Neural cell (in vitro differentiated cells): ENCODE results near the gene SRSF8. TPM values are rescaled to one million over a fixed set of nuclear protein-coding genes. Genes with fewer than 3 reads are reported as not detected.
"Not testable (repeated sequence)": the region's sequence is repeated elsewhere in the genome, so short reads cannot be mapped to it uniquely, and the experiment has no call there.

Source experiments
- H2AFZ ChIP-seq: fragments of 200-600, 300-800 bp; sonication (generic), shearing (Covaris generic); 2 replicates; pipeline ENCODE4 v1.6.0; 2014; ENCODE audit warnings: low read depth, mild to moderate bottlenecking, antibody characterized with exemption, low read length, moderate library complexity
- H3F3A ChIP-seq: fragments of 200-600 bp; shearing (Covaris generic); 2 replicates; pipeline ENCODE4 v1.6.1; 2016; ENCODE audit warnings: mild to moderate bottlenecking, moderate library complexity, mixed read lengths, antibody characterized with exemption, low read length; ENCODE audit not compliant: insufficient read depth, poor library complexity, severe bottlenecking
- H3K27ac ChIP-seq: fragments of 200-600, 300-800 bp; sonication (generic), shearing (Covaris generic); 2 replicates; pipeline ENCODE4 v1.5.1; 2014; ENCODE audit warnings: mild to moderate bottlenecking, low read length, moderate library complexity
- H3K27me3 ChIP-seq: fragments of 300-800, 200-600 bp; sonication (generic), shearing (Covaris generic); 2 replicates; pipeline ENCODE4 v1.6.0; 2014; ENCODE audit warnings: mild to moderate bottlenecking, low read depth, low read length, moderate library complexity; ENCODE audit not compliant: insufficient read depth
- H3K36me3 ChIP-seq: fragments of 300-800, 200-600 bp; sonication (generic), shearing (Covaris generic); 2 replicates; pipeline ENCODE4 v1.5.1; 2014; ENCODE audit warnings: mild to moderate bottlenecking, antibody characterized with exemption, low read length, moderate library complexity; ENCODE audit not compliant: insufficient read depth
- H3K4me2 ChIP-seq: fragments of 300-800, 200-600 bp; sonication (generic), shearing (Covaris generic); 2 replicates; pipeline ENCODE4 v1.6.0; 2014; ENCODE audit warnings: mild to moderate bottlenecking, low read length
- H3K4me3 ChIP-seq: fragments of 300-800, 200-600 bp; sonication (generic), shearing (Covaris generic); 2 replicates; pipeline ENCODE4 v1.5.1; 2014; ENCODE audit warnings: mild to moderate bottlenecking, low read length, moderate library complexity
- H3K79me2 ChIP-seq: fragments of 200-600 bp; shearing (Covaris generic); replicated peaks from 2 replicates; pipeline ENCODE4 v1.6.0; 2014; ENCODE audit warnings: mild to moderate bottlenecking, low read length, moderate library complexity; ENCODE audit not compliant: insufficient read depth
- H3K9ac ChIP-seq: fragments of 300-800, 200-600 bp; sonication (generic), shearing (Covaris generic); 2 replicates; pipeline ENCODE4 v1.6.1; 2016; ENCODE audit warnings: mild to moderate bottlenecking, low read length, mixed read lengths
- H3K9me2 ChIP-seq: fragments of 200-600 bp; shearing (Covaris generic); 2 replicates; pipeline ENCODE4 v1.6.1; 2016; ENCODE audit warnings: mild to moderate bottlenecking, low read length, mixed read lengths; ENCODE audit not compliant: insufficient read depth
- H3K9me3 ChIP-seq: fragments of 200-600, 300-800 bp; sonication (generic), shearing (Covaris generic); 2 replicates; pipeline ENCODE4 v1.6.1; 2016; ENCODE audit warnings: mild to moderate bottlenecking, mixed run types, low read length, moderate library complexity, mixed read lengths
- H4K20me1 ChIP-seq: fragments of 200-600 bp; shearing (Covaris generic); 2 replicates; pipeline ENCODE4 v1.6.1; 2016; ENCODE audit warnings: mild to moderate bottlenecking, mixed run types; ENCODE audit not compliant: insufficient read depth
- CTCF ChIP-seq: fragments of 450-650 bp; IDR thresholded peaks from 2 replicates; pipeline ENCODE4 v1.5.1; 2014; ENCODE audit warnings: antibody characterized with exemption, mild to moderate bottlenecking, moderate library complexity; ENCODE audit not compliant: poor library complexity, severe bottlenecking
- EP300 ChIP-seq: fragments of 450-650 bp; conservative IDR thresholded peaks from 2 replicates; pipeline ENCODE4 v1.6.1; 2014; ENCODE audit warnings: antibody characterized with exemption, mild to moderate bottlenecking, moderate library complexity; ENCODE audit not compliant: poor library complexity, severe bottlenecking
- EZH2 ChIP-seq: fragments of 200-600, 300-800 bp; shearing (Covaris generic), sonication (generic); IDR thresholded peaks from 2 replicates; pipeline ENCODE4 v1.6.1; 2014; ENCODE audit warnings: antibody characterized with exemption, low read length, borderline replicate concordance, mild to moderate bottlenecking; ENCODE audit not compliant: insufficient read depth, poor library complexity, severe bottlenecking
- MXI1 ChIP-seq: fragments of 450-650 bp; conservative IDR thresholded peaks from 2 replicates; pipeline ENCODE4 v1.6.1; 2014; ENCODE audit warnings: antibody characterized with exemption, mild to moderate bottlenecking; ENCODE audit not compliant: poor library complexity, severe bottlenecking
- POLR2AphosphoS5 ChIP-seq: IDR thresholded peaks from 2 replicates; pipeline ENCODE4 v1.6.1; 2012
- RAD21 ChIP-seq: fragments of 450-650 bp; conservative IDR thresholded peaks from 2 replicates; pipeline ENCODE4 v1.6.1; 2014; ENCODE audit warnings: antibody characterized with exemption, mild to moderate bottlenecking, moderate library complexity
- SMC3 ChIP-seq: fragments of 450-650 bp; conservative IDR thresholded peaks from 2 replicates; pipeline ENCODE4 v1.6.1; 2014; ENCODE audit warnings: antibody characterized with exemption, mild to moderate bottlenecking, moderate library complexity; ENCODE audit not compliant: poor library complexity
- TAF1 ChIP-seq: IDR thresholded peaks from 2 replicates; pipeline ENCODE4 v1.6.1; 2012; ENCODE audit warnings: low read depth
- polyA plus RNA-seq: library from polyadenylated mRNA; depleted of rRNA; stranded (reverse); fragments of >200 nt; gene quantifications from 2 replicates; pipeline ENCODE4 v1.2.3, GENCODE V29; 2014
- TF ChIP-seq, protein P1 (sequence below): IDR thresholded peaks from 2 replicates; pipeline ENCODE4 v1.6.1; 2012; ENCODE audit warnings: borderline replicate concordance

Gene SRSF8
- polyA plus RNA-seq, 1 donor from 2014 or later, result 44.6 TPM

DNA sequence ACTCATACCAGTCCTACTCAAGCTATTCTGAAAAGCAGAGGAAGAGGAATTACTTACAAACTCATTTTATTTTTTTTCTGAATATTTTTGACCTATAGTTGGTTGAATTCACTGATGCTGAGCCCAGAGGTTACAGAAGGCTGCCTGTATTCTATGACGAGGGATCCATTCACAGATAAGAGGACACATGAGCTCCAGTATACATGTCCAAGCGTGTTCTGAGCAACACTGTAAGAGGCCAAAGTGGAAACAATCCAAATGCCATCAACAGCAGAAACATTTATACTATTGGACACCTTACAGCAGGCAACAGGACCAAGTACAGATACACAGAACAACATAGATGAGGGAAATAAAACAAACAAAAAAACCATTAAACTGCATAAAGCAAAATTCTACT, 31.4 kb upstream of the SRSF8 start:
- Histone ChIP-seq H3K9ac (no peak overlapping the region), H2AFZ (no peak overlapping the region), H3K9me2 (no peaks in the 10 kb centered on the region), H3K27me3 (no peaks in the 10 kb centered on the region), H3K27ac (no peak overlapping the region), H4K20me1 (no peaks in the 10 kb centered on the region), H3K9me3 (no peaks in the 10 kb centered on the region), H3K4me2 (no peak overlapping the region), H3K4me3 (no peak overlapping the region), H3K36me3 (no peaks in the 10 kb centered on the region), H3K79me2 (no peaks in the 10 kb centered on the region), H3F3A (no peaks in the 10 kb centered on the region)
- TF ChIP-seq POLR2AphosphoS5, result no peak
- TF ChIP-seq EZH2, result no peak
- no peak for TF ChIP-seq RAD21
- no peak for TF ChIP-seq EP300
- no peak for TF ChIP-seq CTCF
- TF ChIP-seq TAF1, result no peak
- TF ChIP-seq, protein P1, sequence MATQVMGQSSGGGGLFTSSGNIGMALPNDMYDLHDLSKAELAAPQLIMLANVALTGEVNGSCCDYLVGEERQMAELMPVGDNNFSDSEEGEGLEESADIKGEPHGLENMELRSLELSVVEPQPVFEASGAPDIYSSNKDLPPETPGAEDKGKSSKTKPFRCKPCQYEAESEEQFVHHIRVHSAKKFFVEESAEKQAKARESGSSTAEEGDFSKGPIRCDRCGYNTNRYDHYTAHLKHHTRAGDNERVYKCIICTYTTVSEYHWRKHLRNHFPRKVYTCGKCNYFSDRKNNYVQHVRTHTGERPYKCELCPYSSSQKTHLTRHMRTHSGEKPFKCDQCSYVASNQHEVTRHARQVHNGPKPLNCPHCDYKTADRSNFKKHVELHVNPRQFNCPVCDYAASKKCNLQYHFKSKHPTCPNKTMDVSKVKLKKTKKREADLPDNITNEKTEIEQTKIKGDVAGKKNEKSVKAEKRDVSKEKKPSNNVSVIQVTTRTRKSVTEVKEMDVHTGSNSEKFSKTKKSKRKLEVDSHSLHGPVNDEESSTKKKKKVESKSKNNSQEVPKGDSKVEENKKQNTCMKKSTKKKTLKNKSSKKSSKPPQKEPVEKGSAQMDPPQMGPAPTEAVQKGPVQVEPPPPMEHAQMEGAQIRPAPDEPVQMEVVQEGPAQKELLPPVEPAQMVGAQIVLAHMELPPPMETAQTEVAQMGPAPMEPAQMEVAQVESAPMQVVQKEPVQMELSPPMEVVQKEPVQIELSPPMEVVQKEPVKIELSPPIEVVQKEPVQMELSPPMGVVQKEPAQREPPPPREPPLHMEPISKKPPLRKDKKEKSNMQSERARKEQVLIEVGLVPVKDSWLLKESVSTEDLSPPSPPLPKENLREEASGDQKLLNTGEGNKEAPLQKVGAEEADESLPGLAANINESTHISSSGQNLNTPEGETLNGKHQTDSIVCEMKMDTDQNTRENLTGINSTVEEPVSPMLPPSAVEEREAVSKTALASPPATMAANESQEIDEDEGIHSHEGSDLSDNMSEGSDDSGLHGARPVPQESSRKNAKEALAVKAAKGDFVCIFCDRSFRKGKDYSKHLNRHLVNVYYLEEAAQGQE, result no peak
- no peak for TF ChIP-seq MXI1
- no peak for TF ChIP-seq SMC3

GRCh38 chr11:95037356-95038035, 29.2 kb upstream of the SRSF8 start:
- H3K9ac ChIP-seq, H3K36me3 ChIP-seq, H3K9me2 ChIP-seq, H2AFZ ChIP-seq, H3K9me3 ChIP-seq, H3K27ac ChIP-seq, H4K20me1 ChIP-seq, H3K79me2 ChIP-seq, H3F3A ChIP-seq, H3K27me3 ChIP-seq, H3K4me3 ChIP-seq, H3K4me2 ChIP-seq: not testable (repeated sequence)

- Histone ChIP-seq H3K79me2 (no peaks in the 10 kb centered on the region), H3K9ac (no peak overlapping the region), H3K4me2 (no peak overlapping the region), H3K27ac (no peak overlapping the region), H3K9me3 (no peaks in the 10 kb centered on the region), H3K36me3 (no peaks in the 10 kb centered on the region), H3K4me3 (no peak overlapping the region), H2AFZ (no peak overlapping the region), H3K9me2 (no peaks in the 10 kb centered on the region), H3K27me3 (no peaks in the 10 kb centered on the region), H4K20me1 (no peaks in the 10 kb centered on the region), H3F3A (no peaks in the 10 kb centered on the region)
- TF ChIP-seq EP300 (no peak), CTCF (no peak)
- TF ChIP-seq, protein P1, result no peak
Observed at GRCh38 chr11:95042239-95042638, 24.5 kb upstream of the SRSF8 start.
